Measurements from ENCODE around the gene PURB.
"Not testable (repeated sequence)": the region's sequence is repeated elsewhere in the genome, so short reads cannot be mapped to it uniquely, and the experiment has no call there.

The PURB gene

GRCh38 chr7:44891791-44892190 is 6.5 kb upstream of the PURB start:
- no peak for DNase-seq (ENCODE audit: low spot score)

- DNase-seq (ENCODE audit: low spot score), result no peak
These were observed 6.0 kb upstream of the PURB start for GRCh38 chr7:44891372-44891771.

- DNase-seq (ENCODE audit: low spot score), result no peak
These were observed 3.9 kb upstream of the PURB start for GRCh38 chr7:44889086-44889781.

GRCh38 chr7:44887293-44887692 is 2.0 kb upstream of the PURB start:
- no peak for DNase-seq (ENCODE audit: low spot score)

- DNase-seq (ENCODE audit: low spot score), result peak; percentile 20
These were observed 523 bp downstream of the PURB start for GRCh38 chr7:44884621-44885393.

GRCh38 chr7:44883961-44884620 is 1.2 kb downstream of the PURB start:
- DNase-seq (ENCODE audit: low spot score), result no peak

GRCh38 chr7:44882899-44883298 is 2.4 kb downstream of the PURB start:
- no peak for DNase-seq (ENCODE audit: low spot score)

- DNase-seq (ENCODE audit: low spot score), result no peak
These were observed 3.7 kb downstream of the PURB start for GRCh38 chr7:44881610-44882009.

- DNase-seq (ENCODE audit: low spot score), result no peak
These were observed 4.2 kb downstream of the PURB start for GRCh38 chr7:44881066-44881600.

GRCh38 chr7:44880317-44881018 is 4.9 kb downstream of the PURB start:
- DNase-seq (ENCODE audit: low spot score), result no peak

- DNase-seq (ENCODE audit: low spot score), result no peak
These were observed 8.9 kb downstream of the PURB start for GRCh38 chr7:44876393-44876792.

GRCh38 chr7:44875241-44875640 is 10.1 kb downstream of the PURB start:
- DNase-seq (ENCODE audit: low spot score), result no peak

GRCh38 chr7:44872787-44873186 is 12.5 kb downstream of the PURB start:
- no peak for DNase-seq (ENCODE audit: low spot score)

- not testable (repeated sequence) for DNase-seq (ENCODE audit: low spot score)
These were observed 13.4 kb downstream of the PURB start for GRCh38 chr7:44871918-44872317.

GRCh38 chr7:44870780-44871179 is 14.6 kb downstream of the PURB start:
- DNase-seq (ENCODE audit: low spot score), result not testable (repeated sequence)

- not testable (repeated sequence) for DNase-seq (ENCODE audit: low spot score)
These were observed 15.0 kb downstream of the PURB start for GRCh38 chr7:44870336-44870735.

GRCh38 chr7:44867073-44867995 is 18.0 kb downstream of the PURB start:
- DNase-seq (ENCODE audit: low spot score), result peak; percentile 61

GRCh38 chr7:44861949-44862348 is 23.4 kb downstream of the PURB start:
- not testable (repeated sequence) for DNase-seq (ENCODE audit: low spot score)

GRCh38 chr7:44858161-44858560 is 27.2 kb downstream of the PURB start:
- DNase-seq (ENCODE audit: low spot score), result no peak

- DNase-seq (ENCODE audit: low spot score), result no peak
These were observed 30.5 kb downstream of the PURB start for GRCh38 chr7:44854644-44855364.
